Ovary (tissue), 9 donors: ENCODE results near the gene TMEM212. TPM values are rescaled to one million over a fixed set of nuclear protein-coding genes. Genes with fewer than 3 reads are reported as not detected.

Experiments
- polyA plus RNA-seq, 2 donors: library from polyadenylated mRNA; stranded (reverse); fragments of 200-250 nt in 1 of 2; fragments of 350-450 nt in 1 of 2; fragmentation: Illumina TruSeq in 1 of 2; extraction: RNeasy Lipid Tissue Mini Kit (QIAGEN cat#74804) in 1 of 2; gene quantifications; one replicate each; pipeline ENCODE4 v1.2.3, GENCODE V29; 2013 to 2014
- total RNA-seq, 7 donors: library from RNA; depleted of rRNA in 2 of 7; stranded (reverse); fragments of >200 nt in 2 of 7; fragmentation: NEBNext Ultra II Directional in 3 of 7; extraction: Animal tissue kit (Norgen Biotek cat#: 25700) in 3 of 7; gene quantifications; one replicate each; pipeline versions ENCODE4 v1.1.0 to v1.2.4, GENCODE V29; 2016 to 2023
- donor health status: DM: no; HTN: no; CAD: no; lungs with moderate emphysema.
- donor health status: DM: no; HTN: no; CAD: no.
- donor health status: Bipolar disorder and iron deficiency.
- donor health status: DM: yes; HTN: yes; CAD: no.
- donor health status: DM: no; HTN: no; CAD: no.
- donor health status: DM: yes; HTN: yes; CAD: no.

Gene TMEM212
- total and polyA plus RNA-seq, 9 donors: 0.35 to 5.5 (median 0.93) TPM; not detected in 5

Other genes with a start within 250 kb of the TMEM212 start
- gene PLD1, start 32.9 kb upstream of the TMEM212 start, total RNA-seq: 100 to 1,000 TPM in 1 of 7 donors, 10 to 100 TPM in 6; 26.1 to 125 (median 55.2) TPM
- 10 to 100 TPM; 24.6 to 52.1 TPM for gene PLD1, start 32.9 kb upstream of the TMEM212 start, polyA plus RNA-seq
- gene FNDC3B, start 196.2 kb downstream of the TMEM212 start, total RNA-seq: 100 to 1,000 TPM in 5 of 7 donors, 10 to 100 TPM in 2; 93.2 to 198 (median 110) TPM
- gene FNDC3B, start 196.2 kb downstream of the TMEM212 start, polyA plus RNA-seq: 10 to 100 TPM; 22.1 to 75.2 TPM